ENCODE measurements around the gene OR10A6.

The OR10A6 gene, protein sequence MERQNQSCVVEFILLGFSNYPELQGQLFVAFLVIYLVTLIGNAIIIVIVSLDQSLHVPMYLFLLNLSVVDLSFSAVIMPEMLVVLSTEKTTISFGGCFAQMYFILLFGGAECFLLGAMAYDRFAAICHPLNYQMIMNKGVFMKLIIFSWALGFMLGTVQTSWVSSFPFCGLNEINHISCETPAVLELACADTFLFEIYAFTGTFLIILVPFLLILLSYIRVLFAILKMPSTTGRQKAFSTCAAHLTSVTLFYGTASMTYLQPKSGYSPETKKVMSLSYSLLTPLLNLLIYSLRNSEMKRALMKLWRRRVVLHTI

GRCh38 chr11:7931168-7931567, at the start of gene OR10A6:
Gene OR10A6 (minus strand): TSS chr11:7931268. CDS start chr11:7928662, 2,606 bp downstream.
- H3K36me3 ChIP-seq (ENCODE audit: control insufficient read depth, insufficient read depth, low read length) = no peaks in the 10 kb centered on the region
- no peaks in the 10 kb centered on the region for H3K4me1 ChIP-seq (ENCODE audit: control insufficient read depth, insufficient read depth, low read length)
- no peak within 1 kb of the TSS for H3K9ac ChIP-seq (ENCODE audit: low read depth, low read length)
- H3K9me3 ChIP-seq (ENCODE audit: control insufficient read depth, insufficient read depth, low read length) = peaks cover 4% of the 10 kb centered on the region
- H3K4me3 ChIP-seq (ENCODE audit: low read depth, low read length) = no peak within 1 kb of the TSS
- no peak within 1 kb of the TSS for H3K27ac ChIP-seq (ENCODE audit: low read depth, low read length)
- H3K27me3 ChIP-seq (ENCODE audit: control insufficient read depth, insufficient read depth, low read length) = no peaks in the 10 kb centered on the region

- H3K36me3 ChIP-seq (ENCODE audit: control insufficient read depth, insufficient read depth, low read length) = no peaks in the 10 kb centered on the region
- H3K27ac ChIP-seq (ENCODE audit: low read depth, low read length) = no peak overlapping the region
- H3K9me3 ChIP-seq (ENCODE audit: control insufficient read depth, insufficient read depth, low read length) = no peaks in the 10 kb centered on the region
- peaks cover 8% of the 10 kb centered on the region for H3K4me1 ChIP-seq (ENCODE audit: control insufficient read depth, insufficient read depth, low read length)
- no peak overlapping the region for H3K4me3 ChIP-seq (ENCODE audit: low read depth, low read length)
- H3K9ac ChIP-seq (ENCODE audit: low read depth, low read length) = no peak overlapping the region
- H3K27me3 ChIP-seq (ENCODE audit: control insufficient read depth, insufficient read depth, low read length) = no peaks in the 10 kb centered on the region
Measured at GRCh38 chr11:7977232-7977917, 46.3 kb upstream of the OR10A6 start.

DNA sequence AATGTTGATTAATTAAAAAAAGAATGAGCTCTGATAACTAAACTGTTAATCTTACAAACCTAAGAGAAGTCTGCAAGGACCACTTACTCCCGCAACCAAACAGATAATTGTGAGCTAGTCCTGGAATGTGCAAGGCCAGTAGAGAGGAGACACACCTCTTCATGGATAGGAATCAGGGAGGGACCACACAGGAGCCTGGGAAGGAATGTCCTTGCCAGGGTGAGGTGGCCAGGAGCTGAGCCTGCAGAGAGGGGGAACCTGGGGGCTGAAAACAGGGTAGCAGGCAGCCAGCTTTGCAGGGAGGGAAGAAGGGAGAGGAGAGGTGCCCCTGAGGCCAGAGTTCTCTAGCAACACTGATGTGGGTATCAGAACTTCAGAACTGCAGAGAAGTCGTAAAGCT, 43.6 kb upstream of the OR10A6 start:
- H3K9me3 ChIP-seq (ENCODE audit: control insufficient read depth, insufficient read depth, low read length) = no peaks in the 10 kb centered on the region
- H3K4me1 ChIP-seq (ENCODE audit: control insufficient read depth, insufficient read depth, low read length) = peaks cover 18% of the 10 kb centered on the region
- no peaks in the 10 kb centered on the region for H3K27me3 ChIP-seq (ENCODE audit: control insufficient read depth, insufficient read depth, low read length)
- H3K27ac ChIP-seq (ENCODE audit: low read depth, low read length) = no peak overlapping the region
- H3K4me3 ChIP-seq (ENCODE audit: low read depth, low read length) = no peak overlapping the region
- H3K9ac ChIP-seq (ENCODE audit: low read depth, low read length) = no peak overlapping the region
- H3K36me3 ChIP-seq (ENCODE audit: control insufficient read depth, insufficient read depth, low read length) = no peaks in the 10 kb centered on the region

- peaks cover 35% of the 10 kb centered on the region for H3K4me1 ChIP-seq (ENCODE audit: control insufficient read depth, insufficient read depth, low read length)
- no peak overlapping the region for H3K4me3 ChIP-seq (ENCODE audit: low read depth, low read length)
- H3K27me3 ChIP-seq (ENCODE audit: control insufficient read depth, insufficient read depth, low read length) = no peaks in the 10 kb centered on the region
- no peak overlapping the region for H3K9ac ChIP-seq (ENCODE audit: low read depth, low read length)
- H3K36me3 ChIP-seq (ENCODE audit: control insufficient read depth, insufficient read depth, low read length) = no peaks in the 10 kb centered on the region
- no peaks in the 10 kb centered on the region for H3K9me3 ChIP-seq (ENCODE audit: control insufficient read depth, insufficient read depth, low read length)
- H3K27ac ChIP-seq (ENCODE audit: low read depth, low read length) = no peak overlapping the region
Measured at GRCh38 chr11:7973011-7973410, 41.9 kb upstream of the OR10A6 start.

DNA sequence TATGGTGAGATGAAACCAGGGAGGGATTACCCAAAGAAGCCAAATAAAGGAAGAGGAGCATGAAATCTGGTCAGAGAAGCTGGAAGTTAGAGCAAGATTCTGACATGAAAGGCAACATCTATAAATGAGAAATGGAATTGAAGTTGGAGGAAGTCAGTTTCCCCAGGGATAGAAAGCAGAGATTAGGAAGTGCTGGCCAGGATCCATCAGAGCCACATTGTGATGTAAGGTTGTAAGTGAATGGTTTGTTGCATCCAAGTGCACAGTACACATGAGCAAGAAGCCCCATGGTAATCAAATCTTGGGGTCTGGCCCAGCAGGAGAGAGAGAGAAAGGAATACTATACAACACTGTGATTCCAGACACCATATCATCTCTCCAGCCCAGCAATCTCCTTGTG, 40.8 kb upstream of the OR10A6 start:
- Histone ChIP-seq H3K9me3 (ENCODE audit: control insufficient read depth, insufficient read depth, low read length) (no peaks in the 10 kb centered on the region), H3K4me3 (ENCODE audit: low read depth, low read length) (no peak overlapping the region), H3K27ac (ENCODE audit: low read depth, low read length) (no peak overlapping the region), H3K27me3 (ENCODE audit: control insufficient read depth, insufficient read depth, low read length) (no peaks in the 10 kb centered on the region), H3K9ac (ENCODE audit: low read depth, low read length) (no peak overlapping the region), H3K36me3 (ENCODE audit: control insufficient read depth, insufficient read depth, low read length) (no peaks in the 10 kb centered on the region), H3K4me1 (ENCODE audit: control insufficient read depth, insufficient read depth, low read length) (peaks cover 28% of the 10 kb centered on the region)

DNA sequence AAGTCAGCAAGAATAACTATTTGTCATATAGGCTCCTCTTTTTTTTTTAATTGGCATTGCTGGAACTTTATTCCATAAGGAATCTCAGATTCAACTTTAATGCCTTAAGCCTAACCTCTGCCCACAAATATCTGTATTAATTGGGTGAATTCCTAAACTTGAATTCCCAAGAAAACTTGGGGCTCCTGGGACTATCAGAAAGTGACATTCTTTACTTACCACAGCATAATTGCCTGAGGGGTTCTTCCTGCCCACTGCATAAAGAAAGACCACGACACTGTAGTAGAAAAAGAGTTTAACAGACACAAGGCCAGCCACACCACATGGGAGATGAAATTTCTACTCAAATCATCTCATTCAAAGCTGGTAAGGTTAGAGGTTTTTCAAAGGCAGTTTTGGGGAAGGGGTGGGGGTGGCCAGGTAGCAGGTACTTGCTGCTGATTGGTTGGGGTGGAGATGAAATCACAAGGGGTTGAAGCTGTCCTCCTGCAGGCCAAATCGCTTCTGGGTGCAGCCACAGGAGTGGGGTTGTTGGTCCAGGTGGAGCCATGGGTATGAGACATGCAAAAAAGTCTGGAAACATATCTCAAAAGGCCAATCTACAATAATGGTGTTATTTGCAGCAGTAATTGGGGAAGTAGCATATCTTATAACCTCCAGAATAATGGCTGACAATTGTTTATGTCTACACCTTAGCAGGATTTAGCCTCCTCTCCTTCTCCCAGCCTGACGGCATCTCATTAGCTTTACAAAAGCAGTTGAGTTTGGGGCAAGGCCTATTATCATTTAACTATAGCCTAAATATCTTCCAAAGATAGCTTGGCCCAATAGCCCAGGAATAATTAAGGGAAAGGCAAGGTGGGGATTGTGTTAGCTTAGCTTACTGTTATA, 38.9 kb upstream of the OR10A6 start:
- H3K9ac ChIP-seq (ENCODE audit: low read depth, low read length) = peak overlapping the region; percentile 23; the same call in 1 of the 2 replicates
- H3K4me1 ChIP-seq (ENCODE audit: control insufficient read depth, insufficient read depth, low read length) = peaks cover 28% of the 10 kb centered on the region

GRCh38 chr11:7968686-7969085, 37.6 kb upstream of the OR10A6 start:
- no peak overlapping the region for H3K9ac ChIP-seq (ENCODE audit: low read depth, low read length)
- H3K36me3 ChIP-seq (ENCODE audit: control insufficient read depth, insufficient read depth, low read length) = no peaks in the 10 kb centered on the region
- peaks cover 28% of the 10 kb centered on the region for H3K4me1 ChIP-seq (ENCODE audit: control insufficient read depth, insufficient read depth, low read length)
- H3K27me3 ChIP-seq (ENCODE audit: control insufficient read depth, insufficient read depth, low read length) = no peaks in the 10 kb centered on the region
- H3K9me3 ChIP-seq (ENCODE audit: control insufficient read depth, insufficient read depth, low read length) = no peaks in the 10 kb centered on the region
- no peak overlapping the region for H3K27ac ChIP-seq (ENCODE audit: low read depth, low read length)
- H3K4me3 ChIP-seq (ENCODE audit: low read depth, low read length) = no peak overlapping the region; the same call in 1 of the 2 replicates

More for the DNA sequence above, 38.9 kb upstream of the OR10A6 start:
- Histone ChIP-seq H3K9me3 (ENCODE audit: control insufficient read depth, insufficient read depth, low read length) (no peaks in the 10 kb centered on the region), H3K36me3 (ENCODE audit: control insufficient read depth, insufficient read depth, low read length) (no peaks in the 10 kb centered on the region), H3K4me3 (ENCODE audit: low read depth, low read length) (peak overlapping the region; percentile 29), H3K27me3 (ENCODE audit: control insufficient read depth, insufficient read depth, low read length) (no peaks in the 10 kb centered on the region), H3K27ac (ENCODE audit: low read depth, low read length) (no peak overlapping the region)

DNA sequence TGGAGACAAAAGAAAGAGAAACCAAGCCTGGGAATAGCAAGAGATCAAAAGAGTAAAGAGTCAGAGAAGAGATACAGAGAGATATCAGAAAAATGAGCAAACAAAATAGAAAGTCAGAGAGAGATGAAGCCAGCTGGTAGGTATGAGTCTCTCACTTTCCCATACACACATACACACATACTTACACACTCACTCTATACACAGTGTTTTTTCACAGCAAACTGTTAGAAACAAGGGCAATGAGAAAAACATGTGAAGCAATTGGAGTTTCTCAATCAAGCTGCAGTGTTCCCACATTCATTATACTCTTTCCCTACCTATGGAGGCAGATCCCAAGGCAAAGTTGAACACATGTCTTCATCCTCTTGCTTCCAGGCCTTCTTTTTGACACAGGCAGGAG, 36.8 kb upstream of the OR10A6 start:
- Histone ChIP-seq H3K27ac (ENCODE audit: low read depth, low read length) (no peak overlapping the region), H3K9ac (ENCODE audit: low read depth, low read length) (no peak overlapping the region)

GRCh38 chr11:7967097-7967496, 36.0 kb upstream of the OR10A6 start:
- Histone ChIP-seq H3K27ac (ENCODE audit: low read depth, low read length) (no peak overlapping the region), H3K27me3 (ENCODE audit: control insufficient read depth, insufficient read depth, low read length) (no peaks in the 10 kb centered on the region), H3K4me1 (ENCODE audit: control insufficient read depth, insufficient read depth, low read length) (peaks cover 28% of the 10 kb centered on the region), H3K36me3 (ENCODE audit: control insufficient read depth, insufficient read depth, low read length) (no peaks in the 10 kb centered on the region), H3K9ac (ENCODE audit: low read depth, low read length) (no peak overlapping the region), H3K9me3 (ENCODE audit: control insufficient read depth, insufficient read depth, low read length) (no peaks in the 10 kb centered on the region), H3K4me3 (ENCODE audit: low read depth, low read length) (no peak overlapping the region)

More for the DNA sequence above, 36.8 kb upstream of the OR10A6 start:
- Histone ChIP-seq H3K4me1 (ENCODE audit: control insufficient read depth, insufficient read depth, low read length) (peaks cover 28% of the 10 kb centered on the region), H3K36me3 (ENCODE audit: control insufficient read depth, insufficient read depth, low read length) (no peaks in the 10 kb centered on the region), H3K9me3 (ENCODE audit: control insufficient read depth, insufficient read depth, low read length) (no peaks in the 10 kb centered on the region), H3K27me3 (ENCODE audit: control insufficient read depth, insufficient read depth, low read length) (no peaks in the 10 kb centered on the region), H3K4me3 (ENCODE audit: low read depth, low read length) (no peak overlapping the region)

- Histone ChIP-seq H3K27ac (ENCODE audit: low read depth, low read length) (no peak within 1 kb of the TSS), H3K27me3 (ENCODE audit: control insufficient read depth, insufficient read depth, low read length) (no peaks in the 10 kb centered on the region), H3K9ac (ENCODE audit: low read depth, low read length) (no peak within 1 kb of the TSS), H3K9me3 (ENCODE audit: control insufficient read depth, insufficient read depth, low read length) (0 out of 2 replicates have a peak, but pooled peaks cover 2% of the 10 kb centered on the region), H3K36me3 (ENCODE audit: control insufficient read depth, insufficient read depth, low read length) (no peaks in the 10 kb centered on the region), H3K4me1 (ENCODE audit: control insufficient read depth, insufficient read depth, low read length) (peaks cover 25% of the 10 kb centered on the region), H3K4me3 (ENCODE audit: low read depth, low read length) (no peak within 1 kb of the TSS)
Measured at GRCh38 chr11:7965386-7965785, 34.3 kb upstream of the OR10A6 start, which contains the start of gene NLRP10. Gene NLRP10 (minus strand): TSS chr11:7965447. CDS start chr11:7963495, 1,952 bp downstream.

All from HUES48 (cell line).